ENCODE measurements around the gene RGL3.
"Not testable (repeated sequence)": the region's sequence is repeated elsewhere in the genome, so short reads cannot be mapped to it uniquely, and the experiment has no call there.

Gene RGL3

GRCh38 chr19:11416346-11417052, 2.6 kb downstream of the RGL3 start:
- Histone ChIP-seq H3K4me1 (ENCODE audit: control insufficient read depth, insufficient read depth, low read length) (peaks cover 15% of the 10 kb centered on the region), H3K9ac (ENCODE audit: low read length in 2 of 2) (no peak overlapping the region), H3K9me3 (ENCODE audit: control insufficient read depth in 2 of 2, low read length in 2 of 2) (no peaks in the 10 kb centered on the region), H3K36me3 (ENCODE audit: control insufficient read depth in 2 of 2, insufficient read depth in 2 of 2, low read length in 2 of 2) (no peaks in the 10 kb centered on the region), H3K27ac (ENCODE audit: low read length) (no peak overlapping the region), H3K27me3 (ENCODE audit: control insufficient read depth in 1 of 2, insufficient read depth in 2 of 2, low read length in 2 of 2) (peaks cover 30 to 35% of the 10 kb centered on the region in 2 donors), H3K4me3 (ENCODE audit: low read length in 2 of 2) (no peak overlapping the region)

- Histone ChIP-seq H3K27ac (ENCODE audit: low read length) (no peak overlapping the region), H3K27me3 (ENCODE audit: control insufficient read depth in 1 of 2, insufficient read depth in 2 of 2, low read length in 2 of 2) (peaks cover 17 to 18% of the 10 kb centered on the region in 2 donors), H3K36me3 (ENCODE audit: control insufficient read depth in 2 of 2, insufficient read depth in 2 of 2, low read length in 2 of 2) (no peaks in the 10 kb centered on the region), H3K4me1 (ENCODE audit: control insufficient read depth, insufficient read depth, low read length) (peaks cover 3% of the 10 kb centered on the region), H3K4me3 (ENCODE audit: low read length in 2 of 2) (no peak overlapping the region), H3K9me3 (ENCODE audit: control insufficient read depth in 2 of 2, low read length in 2 of 2) (no peaks in the 10 kb centered on the region), H3K9ac (ENCODE audit: low read length in 2 of 2) (no peak overlapping the region)
Measured at GRCh38 chr19:11414544-11414943, 4.6 kb downstream of the RGL3 start.

GRCh38 chr19:11410682-11411081, 8.4 kb downstream of the RGL3 start:
- no peak overlapping the region for H3K9ac ChIP-seq (ENCODE audit: low read length in 2 of 2)
- H3K9me3 ChIP-seq (ENCODE audit: control insufficient read depth in 2 of 2, low read length in 2 of 2): no peaks in the 10 kb centered on the region
- H3K4me3 ChIP-seq (ENCODE audit: low read length in 2 of 2): no peak overlapping the region
- H3K27me3 ChIP-seq (ENCODE audit: control insufficient read depth in 1 of 2, insufficient read depth in 2 of 2, low read length in 2 of 2): peaks cover 5 to 17% of the 10 kb centered on the region in 2 donors
- no peak overlapping the region for H3K27ac ChIP-seq (ENCODE audit: low read length)
- H3K36me3 ChIP-seq (ENCODE audit: control insufficient read depth in 2 of 2, insufficient read depth in 2 of 2, low read length in 2 of 2): no peaks in the 10 kb centered on the region
- H3K4me1 ChIP-seq (ENCODE audit: control insufficient read depth, insufficient read depth, low read length): peaks cover 4% of the 10 kb centered on the region

- H3K4me1 ChIP-seq (ENCODE audit: control insufficient read depth, insufficient read depth, low read length): peaks cover 4% of the 10 kb centered on the region
- no peak overlapping the region for H3K4me3 ChIP-seq (ENCODE audit: low read length in 2 of 2)
- H3K36me3 ChIP-seq (ENCODE audit: control insufficient read depth in 2 of 2, insufficient read depth in 2 of 2, low read length in 2 of 2): no peaks in the 10 kb centered on the region
- H3K27me3 ChIP-seq (ENCODE audit: control insufficient read depth in 1 of 2, insufficient read depth in 2 of 2, low read length in 2 of 2): peaks cover 5 to 17% of the 10 kb centered on the region in 2 donors
- no peak overlapping the region for H3K9ac ChIP-seq (ENCODE audit: low read length in 2 of 2)
- H3K9me3 ChIP-seq (ENCODE audit: control insufficient read depth in 2 of 2, low read length in 2 of 2): no peaks in the 10 kb centered on the region
- H3K27ac ChIP-seq (ENCODE audit: low read length): no peak overlapping the region
Measured at GRCh38 chr19:11408591-11408990, 10.5 kb downstream of the RGL3 start.

GRCh38 chr19:11406703-11407236, 12.3 kb downstream of the RGL3 start:
- H3K9me3 ChIP-seq (ENCODE audit: control insufficient read depth in 2 of 2, low read length in 2 of 2); H3K27ac ChIP-seq (ENCODE audit: low read length); H3K4me1 ChIP-seq (ENCODE audit: control insufficient read depth, insufficient read depth, low read length); H3K36me3 ChIP-seq (ENCODE audit: control insufficient read depth in 2 of 2, insufficient read depth in 2 of 2, low read length in 2 of 2); H3K9ac ChIP-seq (ENCODE audit: low read length in 2 of 2); H3K4me3 ChIP-seq (ENCODE audit: low read length in 2 of 2): not testable (repeated sequence)
- peaks cover 5 to 17% of the 10 kb centered on the region in 2 donors for H3K27me3 ChIP-seq (ENCODE audit: control insufficient read depth in 1 of 2, insufficient read depth in 2 of 2, low read length in 2 of 2)

GRCh38 chr19:11405846-11406643, 13.1 kb downstream of the RGL3 start:
- Histone ChIP-seq H3K36me3 (ENCODE audit: control insufficient read depth in 2 of 2, insufficient read depth in 2 of 2, low read length in 2 of 2) (no peaks in the 10 kb centered on the region), H3K9ac (ENCODE audit: low read length in 2 of 2) (no peak overlapping the region), H3K27ac (ENCODE audit: low read length) (no peak overlapping the region), H3K9me3 (ENCODE audit: control insufficient read depth in 2 of 2, low read length in 2 of 2) (no peaks in the 10 kb centered on the region), H3K4me1 (ENCODE audit: control insufficient read depth, insufficient read depth, low read length) (peaks cover 4% of the 10 kb centered on the region), H3K4me3 (ENCODE audit: low read length in 2 of 2) (no peak overlapping the region), H3K27me3 (ENCODE audit: control insufficient read depth in 1 of 2, insufficient read depth in 2 of 2, low read length in 2 of 2) (peaks cover 5 to 13% of the 10 kb centered on the region in 2 donors)

- peaks cover 5 to 13% of the 10 kb centered on the region in 2 donors for H3K27me3 ChIP-seq (ENCODE audit: control insufficient read depth in 1 of 2, insufficient read depth in 2 of 2, low read length in 2 of 2)
- H3K4me3 ChIP-seq (ENCODE audit: low read length in 2 of 2): no peak overlapping the region
- no peak overlapping the region for H3K27ac ChIP-seq (ENCODE audit: low read length)
- H3K9ac ChIP-seq (ENCODE audit: low read length in 2 of 2): no peak overlapping the region
- H3K4me1 ChIP-seq (ENCODE audit: control insufficient read depth, insufficient read depth, low read length): peaks cover 4% of the 10 kb centered on the region
- no peaks in the 10 kb centered on the region for H3K36me3 ChIP-seq (ENCODE audit: control insufficient read depth in 2 of 2, insufficient read depth in 2 of 2, low read length in 2 of 2)
- no peaks in the 10 kb centered on the region for H3K9me3 ChIP-seq (ENCODE audit: control insufficient read depth in 2 of 2, low read length in 2 of 2)
Measured at GRCh38 chr19:11404588-11405222, 14.4 kb downstream of the RGL3 start.

- Histone ChIP-seq H3K4me1 (ENCODE audit: control insufficient read depth, insufficient read depth, low read length) (peaks cover 4% of the 10 kb centered on the region), H3K36me3 (ENCODE audit: control insufficient read depth in 2 of 2, insufficient read depth in 2 of 2, low read length in 2 of 2) (no peaks in the 10 kb centered on the region), H3K27me3 (ENCODE audit: control insufficient read depth in 1 of 2, insufficient read depth in 2 of 2, low read length in 2 of 2) (peaks cover 3 to 7% of the 10 kb centered on the region in 2 donors), H3K9me3 (ENCODE audit: control insufficient read depth in 2 of 2, low read length in 2 of 2) (no peaks in the 10 kb centered on the region), H3K27ac (ENCODE audit: low read length) (no peak overlapping the region), H3K4me3 (ENCODE audit: low read length in 2 of 2) (no peak overlapping the region), H3K9ac (ENCODE audit: low read length in 2 of 2) (no peak overlapping the region)
Measured at GRCh38 chr19:11401808-11402543, 17.1 kb downstream of the RGL3 start.

GRCh38 chr19:11400798-11401197, 18.3 kb downstream of the RGL3 start:
- Histone ChIP-seq H3K27ac (ENCODE audit: low read length) (no peak overlapping the region), H3K4me3 (ENCODE audit: low read length in 2 of 2) (no peak overlapping the region), H3K9me3 (ENCODE audit: control insufficient read depth in 2 of 2, low read length in 2 of 2) (no peaks in the 10 kb centered on the region), H3K4me1 (ENCODE audit: control insufficient read depth, insufficient read depth, low read length) (no peaks in the 10 kb centered on the region), H3K27me3 (ENCODE audit: control insufficient read depth in 1 of 2, insufficient read depth in 2 of 2, low read length in 2 of 2) (no peaks in the 10 kb centered on the region), H3K9ac (ENCODE audit: low read length in 2 of 2) (no peak overlapping the region), H3K36me3 (ENCODE audit: control insufficient read depth in 2 of 2, insufficient read depth in 2 of 2, low read length in 2 of 2) (no peaks in the 10 kb centered on the region)

- H3K27me3 ChIP-seq (ENCODE audit: control insufficient read depth in 1 of 2, insufficient read depth in 2 of 2, low read length in 2 of 2): no peaks in the 10 kb centered on the region
- H3K4me3 ChIP-seq (ENCODE audit: low read length in 2 of 2): no peak overlapping the region
- no peaks in the 10 kb centered on the region for H3K36me3 ChIP-seq (ENCODE audit: control insufficient read depth in 2 of 2, insufficient read depth in 2 of 2, low read length in 2 of 2)
Measured at GRCh38 chr19:11399667-11400066, 19.4 kb downstream of the RGL3 start.

More at GRCh38 chr19:11399667-11400066, 19.4 kb downstream of the RGL3 start:
- no peaks in the 10 kb centered on the region for H3K4me1 ChIP-seq (ENCODE audit: control insufficient read depth, insufficient read depth, low read length)
- H3K9me3 ChIP-seq (ENCODE audit: control insufficient read depth in 2 of 2, low read length in 2 of 2): no peaks in the 10 kb centered on the region
- no peak overlapping the region for H3K27ac ChIP-seq (ENCODE audit: low read length)
- H3K9ac ChIP-seq (ENCODE audit: low read length in 2 of 2): no peak overlapping the region
